DND-41 (cell line): Measurements from ENCODE around the gene NEGR1.

Source experiments
- CTCF ChIP-seq: IDR thresholded peaks from 2 replicates; pipeline ENCODE4 v1.5.1; 2012; ENCODE audit warnings: borderline replicate concordance, low read length, moderate library complexity, mild to moderate bottlenecking; ENCODE audit not compliant: poor library complexity, severe bottlenecking; ENCODE audit errors: extremely low read depth
- EZH2 ChIP-seq: IDR thresholded peaks from 3 replicates; pipeline ENCODE4 v1.6.1; 2012; ENCODE audit warnings: borderline replicate concordance, low read depth, mild to moderate bottlenecking, moderate library complexity, low read length, inconsistent platforms; ENCODE audit not compliant: severe bottlenecking

- TF ChIP-seq CTCF, result peak; percentile 77
- TF ChIP-seq EZH2, result no peak
These were observed 244.5 kb downstream of the NEGR1 start for GRCh38 chr1:72037745-72038343.
